Measurements from ENCODE around the gene TTC31. TPM values are rescaled to one million over a fixed set of nuclear protein-coding genes. Genes with fewer than 3 reads are reported as not detected.

The TTC31 gene
- total RNA-seq, 1 experiment from 2014 or later = 38.3 TPM

GRCh38 chr2:74529357-74530238 is 46.7 kb downstream of the TTC31 start, which contains the start of the genes AUP1 and HTRA2 (continued):
- TF ChIP-seq HMGXB4 (CRISPR knock-in tag; IDR thresholded peaks at IDR 0.05) (peak; percentile 91; the same call in 1 of the 2 replicates), E2F4 (CRISPR knock-in tag; IDR thresholded peaks at IDR 0.05; ENCODE audit: borderline replicate concordance, low read depth) (no peak), NR2C2 (CRISPR knock-in tag; IDR thresholded peaks at IDR 0.05) (peak; percentile 76), PREB (CRISPR knock-in tag; IDR thresholded peaks at IDR 0.05; ENCODE audit: borderline replicate concordance) (peak; percentile 35; the same call in 1 of the 2 replicates), TEAD1 (CRISPR knock-in tag; IDR thresholded peaks at IDR 0.05) (peak; percentile 66), ELF4 (CRISPR knock-in tag; IDR thresholded peaks at IDR 0.05; ENCODE audit: low read depth) (0 out of 2 replicates have a peak, but pooled peaks have one; percentile 67), ZNF416 (CRISPR knock-in tag; IDR thresholded peaks at IDR 0.05) (peak; percentile 81; the same call in 1 of the 2 replicates), TEAD4 (CRISPR knock-in tag; IDR thresholded peaks at IDR 0.05) (0 out of 2 replicates have a peak, but pooled peaks have one; percentile 67), HMGA2 (CRISPR knock-in tag; IDR thresholded peaks at IDR 0.05) (no peak), E2F5 (CRISPR knock-in tag; IDR thresholded peaks at IDR 0.05) (peak; percentile 71; the same call in 1 of the 2 replicates), KAT7 (CRISPR knock-in tag; IDR thresholded peaks at IDR 0.05; ENCODE audit: borderline replicate concordance) (0 out of 2 replicates have a peak, but pooled peaks have one; percentile 80), FOXP1 (CRISPR knock-in tag; IDR thresholded peaks at IDR 0.05; ENCODE audit: borderline replicate concordance) (peak; percentile 11; the same call in 1 of the 2 replicates)

- H3K27ac Mint-ChIP-seq = no peak overlapping the region
- H3K27me3 Mint-ChIP-seq (ENCODE audit: low read depth) = no peaks in the 10 kb centered on the region
- peaks cover 38% of the 10 kb centered on the region for H3K36me3 Mint-ChIP-seq
- ATAC-seq = peak; percentile 6
- TF ChIP-seq ATF1 (CRISPR knock-in tag; IDR thresholded peaks at IDR 0.05) (0 out of 2 replicates have a peak, but pooled peaks have one; percentile 45), ZNF425 (CRISPR knock-in tag; conservative IDR thresholded peaks at IDR 0.05) (no peak)
- peak overlapping the region; percentile 99 for H3K4me3 Mint-ChIP-seq
- peak; percentile 30 for DNase-seq (ENCODE audit: low spot score)
- H3K4me1 Mint-ChIP-seq = peaks cover 14% of the 10 kb centered on the region
- POLR2A ChIA-PET = interaction anchor here (0.7 to 1.4 kb wide), 5 partner anchors 26 to 73 kb away, joined by 3 to 7 read pairs (median 3); partner anchors contain the start of genes MRPL53 and WBP1
- H3K9me3 Mint-ChIP-seq = 0 out of 2 replicates have a peak, but pooled peaks cover 3% of the 10 kb centered on the region
- CTCF ChIA-PET = interaction anchor here (0.7 to 2.2 kb wide), 7 partner anchors 14 to 196 kb away, joined by 3 to 9 read pairs (median 4); partner anchors contain the start of gene LOXL3
Measured at GRCh38 chr2:74530239-74531187, 47.6 kb downstream of the TTC31 start.
